Stimulated activated naive CD8-positive, alpha-beta T cell treated with anti-CD3 and anti-CD28 coated beads, Interleukin-15, amount 100 ng/mL, for 72 hours (primary cell): ENCODE measurements around the gene AGAP3.

Experiments used
- ATAC-seq: fragments of 150-1000 bp; cut with Tn5 transposase; 2 replicates; pipeline ENCODE4 v1.10.0; 2021; ENCODE audit warnings: mild to moderate bottlenecking, moderate library complexity
- DNase-seq, 2 donors: peaks; one replicate each; pipeline ENCODE4 v3.0.0; 2021 to 2022
- H3K27ac Mint-ChIP-seq, 2 donors: one replicate each; pipeline ENCODE4 v1.8.0; 2022; ENCODE audit warnings: mild to moderate bottlenecking in 2 of 2, mixed read lengths in 2 of 2, moderate library complexity in 2 of 2
- H3K27me3 Mint-ChIP-seq: one replicate; pipeline ENCODE4 v1.8.0; 2022; ENCODE audit warnings: mixed read lengths
- H3K4me1 Mint-ChIP-seq: one replicate; pipeline ENCODE4 v1.8.0; 2022; ENCODE audit warnings: mild to moderate bottlenecking, mixed read lengths
- H3K4me3 Mint-ChIP-seq, 2 donors: one replicate each; pipeline ENCODE4 v1.8.0; 2022; ENCODE audit warnings: mild to moderate bottlenecking in 2 of 2, mixed read lengths in 2 of 2, moderate library complexity in 1 of 2
- H3K9me3 Mint-ChIP-seq, 2 donors: one replicate each; pipeline ENCODE4 v1.8.0; 2022; ENCODE audit warnings: mixed read lengths in 2 of 2

The AGAP3 gene

GRCh38 chr7:151053751-151054150 lies 32.5 kb upstream of the AGAP3 start:
- Mint-ChIP-seq H3K27me3 (peaks cover 10% of the 10 kb centered on the region), H3K27ac (no peak overlapping the region), H3K9me3 (no peaks in the 10 kb centered on the region), H3K4me1 (peaks cover 25% of the 10 kb centered on the region), H3K4me3 (no peak overlapping the region)
- DNase-seq, result no peak
- no peak for ATAC-seq

GRCh38 chr7:151056283-151056665 lies 30.0 kb upstream of the AGAP3 start:
- Mint-ChIP-seq H3K27ac (no peak overlapping the region), H3K9me3 (no peaks in the 10 kb centered on the region), H3K27me3 (no peaks in the 10 kb centered on the region), H3K4me3 (peak overlapping the region; percentile 97 to 99), H3K4me1 (peaks cover 46% of the 10 kb centered on the region)
- no peak for ATAC-seq
- DNase-seq, result no peak

GRCh38 chr7:151056666-151057505 lies 29.4 kb upstream of the AGAP3 start:
- Mint-ChIP-seq H3K27ac (peak overlapping the region; percentile 49 to 75), H3K9me3 (no peaks in the 10 kb centered on the region), H3K27me3 (no peaks in the 10 kb centered on the region), H3K4me3 (peak overlapping the region; percentile 97 to 99), H3K4me1 (peaks cover 48% of the 10 kb centered on the region)
- DNase-seq, result no peak
- no peak for ATAC-seq

DNA sequence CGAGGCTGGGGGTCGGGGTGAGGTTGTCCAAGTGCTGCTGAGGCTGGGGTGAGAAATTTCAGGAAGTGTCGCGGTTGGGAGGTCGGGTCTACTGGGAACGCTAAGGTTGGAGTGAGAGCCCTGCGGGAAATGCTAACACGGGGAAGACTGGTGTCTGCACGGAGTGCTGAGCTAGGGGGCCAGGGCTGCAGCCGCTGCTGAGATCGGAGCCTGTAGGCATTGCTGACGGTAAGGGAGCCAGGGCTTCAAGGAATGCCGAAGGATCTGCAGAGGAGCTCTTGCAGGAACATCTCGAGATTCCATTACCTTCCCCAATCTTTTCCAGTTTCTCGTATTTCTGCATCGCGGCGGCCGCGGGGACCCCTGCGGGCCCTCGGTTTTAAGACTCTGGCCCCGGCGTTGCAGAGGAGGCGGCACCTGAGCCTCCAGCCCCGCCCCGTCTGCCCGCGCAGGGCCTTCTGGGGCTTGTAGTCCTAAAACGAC lies 28.7 kb upstream of the AGAP3 start, which contains the start of gene CDK5:
Gene CDK5 (minus strand): TSS at position 392 of the 483 bp plus-strand sequence. CDS start 49 bp downstream, at position 343.
- Mint-ChIP-seq H3K27me3 (no peaks in the 10 kb centered on the region), H3K4me1 (peaks cover 49% of the 10 kb centered on the region), H3K27ac (peak within 1 kb of the TSS; percentile 95 to 97), H3K9me3 (no peaks in the 10 kb centered on the region), H3K4me3 (peak within 1 kb of the TSS; percentile 97 to 99)
- no peak for DNase-seq
- peak; percentile 1 for ATAC-seq

- peak overlapping the region; percentile 97 to 99 for H3K4me3 Mint-ChIP-seq
- H3K9me3 Mint-ChIP-seq, result no peaks in the 10 kb centered on the region
- no peaks in the 10 kb centered on the region for H3K27me3 Mint-ChIP-seq
- DNase-seq (peak; percentile 94 to 98), ATAC-seq (peak; percentile 93)
- H3K4me1 Mint-ChIP-seq, result peaks cover 49% of the 10 kb centered on the region
- H3K27ac Mint-ChIP-seq, result peak overlapping the region; percentile 95 to 97
These were observed 28.1 kb upstream of the AGAP3 start for GRCh38 chr7:151057989-151058780.

DNA sequence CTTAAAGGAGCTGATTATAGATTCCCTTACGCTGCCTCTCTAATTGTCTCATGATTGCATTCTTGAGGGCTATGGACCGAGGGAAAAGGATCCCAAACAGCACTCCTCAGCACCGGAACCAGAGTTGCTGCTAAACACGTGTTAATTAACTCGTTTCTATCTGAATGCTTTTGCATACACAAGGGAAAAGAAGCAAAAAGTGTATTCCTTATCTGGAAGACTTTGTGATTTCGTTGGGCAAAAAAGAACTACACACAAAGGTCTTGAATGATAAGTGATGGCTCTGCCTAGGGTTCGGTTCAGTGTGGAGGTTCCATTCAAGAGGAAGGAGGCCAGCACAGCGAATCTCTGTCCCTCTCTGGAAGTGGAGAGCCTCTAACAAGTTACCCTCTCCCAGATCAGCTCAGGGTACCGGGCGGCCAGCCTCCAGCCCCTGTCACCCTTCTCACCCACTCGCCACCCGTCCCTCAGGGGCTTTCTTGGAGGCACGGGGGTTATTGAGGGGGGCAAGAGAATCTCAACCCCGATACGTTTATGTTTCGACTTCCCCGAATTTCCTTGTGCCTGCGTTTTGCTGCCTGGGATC lies 27.4 kb upstream of the AGAP3 start:
- Mint-ChIP-seq H3K4me1 (peaks cover 49% of the 10 kb centered on the region), H3K27ac (peak overlapping the region; percentile 95 to 97), H3K9me3 (no peaks in the 10 kb centered on the region), H3K4me3 (peak overlapping the region; percentile 97 to 99), H3K27me3 (no peaks in the 10 kb centered on the region)
- DNase-seq (peak; percentile 44 to 50), ATAC-seq (no peak)

- DNase-seq, result peak; percentile 65 to 73
- no peaks in the 10 kb centered on the region for H3K27me3 Mint-ChIP-seq
- H3K4me3 Mint-ChIP-seq, result peak within 1 kb of the TSS; percentile 97 to 99
- peak; percentile 41 for ATAC-seq
- H3K9me3 Mint-ChIP-seq, result no peaks in the 10 kb centered on the region
- H3K27ac Mint-ChIP-seq, result peak within 1 kb of the TSS; percentile 95 to 97
- H3K4me1 Mint-ChIP-seq, result peaks cover 49% of the 10 kb centered on the region
These were observed 26.7 kb upstream of the AGAP3 start, which contains the start of gene SLC4A2 for GRCh38 chr7:151059367-151060112. Gene SLC4A2, plus strand, starts transcription at chr7:151059589. Its CDS starts 2,399 bp downstream, at chr7:151061988.

DNA sequence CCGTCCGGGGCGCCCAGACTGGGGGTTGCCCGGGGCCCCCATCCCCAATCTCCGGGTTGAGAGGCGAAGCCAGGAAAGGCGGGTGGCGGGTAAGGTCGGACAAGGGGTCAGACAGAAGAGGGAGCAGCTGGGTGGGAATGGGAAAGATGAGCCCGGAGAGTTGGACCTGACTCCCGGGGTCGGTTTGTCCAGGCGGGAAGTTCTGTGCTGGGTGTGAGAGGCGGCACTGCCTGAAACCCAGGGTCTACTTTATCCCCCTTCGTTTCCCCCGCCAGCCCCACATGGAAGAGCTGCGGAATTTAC lies 26.2 kb upstream of the AGAP3 start:
- H3K27me3 Mint-ChIP-seq, result no peaks in the 10 kb centered on the region
- peaks cover 49% of the 10 kb centered on the region for H3K4me1 Mint-ChIP-seq
- DNase-seq (no peak), ATAC-seq (no peak)
- H3K9me3 Mint-ChIP-seq, result no peaks in the 10 kb centered on the region
- peak overlapping the region; percentile 97 to 99 for H3K4me3 Mint-ChIP-seq
- peak overlapping the region; percentile 67 to 95 for H3K27ac Mint-ChIP-seq

- Mint-ChIP-seq H3K4me3 (peak overlapping the region; percentile 97 to 99), H3K27me3 (no peaks in the 10 kb centered on the region), H3K4me1 (peaks cover 49% of the 10 kb centered on the region), H3K27ac (peak overlapping the region; percentile 82 to 95), H3K9me3 (no peaks in the 10 kb centered on the region)
- no peak for ATAC-seq
- no peak for DNase-seq
These were observed 25.7 kb upstream of the AGAP3 start for GRCh38 chr7:151060416-151061212.

DNA sequence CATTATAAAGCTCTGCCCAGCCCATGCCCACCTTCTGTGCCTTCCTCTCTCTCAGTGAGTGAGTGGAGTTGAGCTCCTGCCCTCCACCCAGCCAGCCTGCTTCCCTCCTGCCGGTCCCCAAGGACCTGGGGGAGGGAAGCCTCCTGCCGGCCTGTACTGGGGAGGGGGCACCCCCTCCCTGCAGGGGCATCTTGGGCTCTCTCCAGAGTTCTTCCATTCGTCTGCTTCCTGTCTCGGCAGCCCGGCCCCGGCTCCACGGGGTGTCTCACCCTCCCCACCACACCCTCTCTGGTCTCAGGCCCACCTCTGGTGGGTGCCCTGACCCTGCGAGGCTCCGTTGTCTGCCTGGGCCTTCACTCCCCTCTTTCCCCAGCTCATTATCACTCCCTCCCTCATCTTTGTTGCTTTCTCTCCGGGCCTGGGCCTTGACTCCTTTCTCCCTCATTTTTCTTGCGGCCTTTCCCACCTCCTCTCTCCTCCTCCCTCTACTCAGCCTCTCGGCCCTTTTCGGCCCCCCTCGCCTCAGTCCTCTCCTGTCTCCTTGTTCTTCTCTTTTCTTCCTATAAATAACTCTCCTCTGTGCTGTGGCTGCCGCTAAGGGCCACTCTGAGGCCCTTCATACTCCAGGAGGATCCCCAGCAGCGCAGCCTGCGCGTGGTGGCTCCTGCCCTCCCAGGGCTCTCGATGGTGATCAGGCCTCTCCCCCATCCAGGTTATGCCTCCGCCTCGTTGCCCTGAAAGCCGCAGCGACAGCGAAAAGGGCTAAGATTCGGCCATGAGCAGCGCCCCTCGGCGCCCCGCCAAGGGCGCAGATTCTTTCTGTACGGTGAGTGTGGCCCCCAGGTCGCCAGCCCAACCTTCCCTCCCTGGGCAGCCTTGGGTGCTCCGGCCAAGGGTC lies 24.8 kb upstream of the AGAP3 start:
- no peaks in the 10 kb centered on the region for H3K9me3 Mint-ChIP-seq
- peaks cover 48% of the 10 kb centered on the region for H3K4me1 Mint-ChIP-seq
- no peaks in the 10 kb centered on the region for H3K27me3 Mint-ChIP-seq
- H3K4me3 Mint-ChIP-seq, result peak overlapping the region; percentile 97 to 99
- DNase-seq, result no peak
- no peak for ATAC-seq
- peak overlapping the region; percentile 59 to 92 for H3K27ac Mint-ChIP-seq

GRCh38 chr7:151062111-151062398 lies 24.2 kb upstream of the AGAP3 start:
- Mint-ChIP-seq H3K27ac (peak overlapping the region in 1 of 2 donors; percentile 59), H3K9me3 (no peaks in the 10 kb centered on the region)
- no peak for DNase-seq

GRCh38 chr7:151062399-151063211 lies 23.7 kb upstream of the AGAP3 start:
- Mint-ChIP-seq H3K27ac (no peak overlapping the region), H3K27me3 (no peaks in the 10 kb centered on the region), H3K4me3 (no peak overlapping the region), H3K4me1 (peaks cover 37% of the 10 kb centered on the region), H3K9me3 (no peaks in the 10 kb centered on the region)
- DNase-seq, result no peak
- ATAC-seq, result no peak

More at GRCh38 chr7:151062111-151062398, 24.2 kb upstream of the AGAP3 start:
- Mint-ChIP-seq H3K27me3 (no peaks in the 10 kb centered on the region), H3K4me1 (peaks cover 42% of the 10 kb centered on the region), H3K4me3 (peak overlapping the region in 1 of 2 donors; percentile 15)
- no peak for ATAC-seq

- H3K27me3 Mint-ChIP-seq, result no peaks in the 10 kb centered on the region
- H3K4me3 Mint-ChIP-seq, result no peak overlapping the region
- ATAC-seq (no peak), DNase-seq (no peak)
- no peak overlapping the region for H3K27ac Mint-ChIP-seq
- peaks cover 36% of the 10 kb centered on the region for H3K4me1 Mint-ChIP-seq
- H3K9me3 Mint-ChIP-seq, result no peaks in the 10 kb centered on the region
These were observed 23.1 kb upstream of the AGAP3 start for GRCh38 chr7:151063212-151063561.
